ENCODE measurements around the gene PREX1.
"Not testable (repeated sequence)": the region's sequence is repeated elsewhere in the genome, so short reads cannot be mapped to it uniquely, and the experiment has no call there.

Gene PREX1

DNA sequence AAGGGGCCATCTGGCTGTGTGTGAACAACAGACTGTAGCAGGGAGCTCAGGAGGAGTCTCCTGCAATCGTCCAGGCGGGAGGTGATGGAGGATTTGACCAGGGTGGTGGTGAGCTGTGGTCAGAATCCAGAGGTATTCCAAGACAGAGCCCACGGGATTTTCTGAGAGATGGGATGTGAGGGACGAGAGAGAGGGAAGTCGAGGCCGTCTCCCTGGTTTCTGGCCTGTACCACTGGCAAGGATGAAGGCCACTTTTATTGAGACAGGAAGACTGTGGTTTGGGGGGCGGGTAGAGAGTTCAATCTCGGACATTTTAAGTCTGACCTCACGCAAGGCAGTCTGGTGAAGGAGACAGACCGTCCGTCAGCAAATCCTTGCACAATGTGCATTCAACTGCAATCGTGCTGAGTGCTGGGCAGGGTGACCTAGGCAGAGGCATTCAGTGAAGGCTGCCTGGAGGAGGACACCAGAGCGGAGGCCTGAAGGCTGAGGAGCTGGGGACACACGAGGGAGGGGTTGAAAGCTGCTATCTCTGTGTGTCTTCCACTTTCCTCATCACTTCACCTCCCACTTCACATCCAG, 53.9 kb downstream of the PREX1 start:
- DNase-seq (ENCODE audit: low read depth in 3 of 3): no peak

DNA sequence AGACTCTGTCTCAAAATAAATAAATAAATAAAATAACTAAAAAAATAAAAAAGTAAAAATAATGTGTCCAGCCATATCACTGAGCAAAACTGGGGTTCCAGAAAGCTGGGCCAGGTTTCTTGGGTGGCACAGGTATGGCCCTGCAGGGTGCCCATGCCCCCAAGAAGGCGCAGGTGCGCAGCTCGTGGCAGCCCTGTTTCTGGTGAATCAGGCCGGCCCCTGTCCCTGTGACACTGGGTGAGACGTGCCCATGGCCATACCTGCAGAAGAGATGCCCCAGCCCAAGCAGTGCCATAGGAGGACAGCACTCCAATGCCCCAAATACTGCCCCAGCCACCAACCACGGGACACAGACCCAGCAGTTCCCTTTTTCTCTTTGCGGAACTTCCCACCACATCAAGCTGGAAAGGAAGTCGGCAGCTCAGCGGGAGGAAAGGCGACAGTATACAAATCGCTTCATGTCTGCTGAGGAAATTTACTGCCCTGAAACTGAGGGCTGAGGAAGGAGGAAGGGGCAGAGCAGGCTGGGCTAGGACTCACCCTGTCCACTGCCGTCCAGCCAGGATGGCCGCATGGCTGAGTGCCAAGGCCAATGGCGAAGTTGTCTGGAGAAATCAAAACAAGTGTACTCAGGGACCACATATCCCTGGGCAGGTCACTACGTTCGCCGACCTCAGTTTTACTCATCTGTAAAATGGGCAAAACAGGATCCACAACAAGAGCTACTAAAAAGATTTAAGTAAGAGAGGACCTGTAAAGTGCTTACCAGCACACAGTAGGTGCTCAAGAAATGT, 55.4 kb downstream of the PREX1 start:
- no peak for DNase-seq (ENCODE audit: low read depth in 3 of 3)

DNA sequence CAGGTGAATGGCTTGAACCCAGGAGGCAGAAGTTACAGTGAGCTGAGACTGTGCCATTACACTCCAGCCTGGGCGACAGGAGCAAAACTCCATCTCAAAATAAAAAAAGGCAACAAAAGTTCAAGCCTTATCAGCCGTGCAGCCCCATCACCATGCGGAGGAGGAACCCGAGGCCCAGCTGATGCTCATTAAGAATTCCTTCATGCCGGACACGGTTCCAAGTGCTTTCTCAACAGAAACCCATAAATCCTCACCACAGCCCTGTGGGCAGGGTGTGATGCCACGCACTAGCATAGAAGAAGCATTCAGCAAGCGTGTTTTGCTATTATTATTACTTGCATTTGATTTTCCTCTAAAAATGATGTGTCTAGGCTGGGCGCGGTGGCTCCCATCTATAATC, 56.3 kb downstream of the PREX1 start:
- no peak for DNase-seq (ENCODE audit: low read depth in 3 of 3)

DNA sequence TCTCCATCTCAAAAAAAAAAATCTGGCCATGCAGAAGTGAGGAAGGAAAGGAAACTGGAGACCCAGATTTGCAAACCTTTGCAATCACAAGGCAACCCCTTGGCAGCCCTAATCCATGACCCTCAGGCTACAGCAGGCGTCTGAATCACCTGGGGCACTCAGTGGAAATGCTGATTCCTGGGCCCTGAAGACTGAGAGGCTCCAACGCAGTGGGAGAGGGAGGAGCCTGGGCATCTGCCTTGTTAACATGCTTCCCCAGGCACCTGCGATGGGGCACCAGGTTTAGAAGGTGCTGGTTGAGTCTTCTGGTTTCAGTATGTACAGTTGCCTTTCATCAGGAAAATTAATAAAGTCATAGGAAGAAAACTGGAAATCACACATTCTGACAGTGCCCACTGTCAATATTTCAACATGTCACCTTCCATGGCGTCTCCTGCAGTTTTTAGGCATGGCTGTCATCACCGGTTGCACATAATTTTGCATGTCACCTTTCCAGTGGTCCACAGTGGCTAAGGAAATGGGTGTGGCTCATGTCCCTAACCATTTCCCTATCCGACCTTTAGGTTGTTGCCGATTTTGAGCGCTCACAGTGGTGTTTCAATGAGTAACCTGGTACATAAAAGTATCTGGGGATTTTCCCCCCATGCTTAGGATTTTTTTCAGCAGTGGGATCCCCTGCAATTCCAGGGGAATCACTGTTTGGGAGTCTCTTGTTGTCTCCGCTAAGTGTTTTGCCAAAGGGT, 56.9 kb downstream of the PREX1 start:
- no peak for DNase-seq (ENCODE audit: low read depth in 3 of 3)

DNA sequence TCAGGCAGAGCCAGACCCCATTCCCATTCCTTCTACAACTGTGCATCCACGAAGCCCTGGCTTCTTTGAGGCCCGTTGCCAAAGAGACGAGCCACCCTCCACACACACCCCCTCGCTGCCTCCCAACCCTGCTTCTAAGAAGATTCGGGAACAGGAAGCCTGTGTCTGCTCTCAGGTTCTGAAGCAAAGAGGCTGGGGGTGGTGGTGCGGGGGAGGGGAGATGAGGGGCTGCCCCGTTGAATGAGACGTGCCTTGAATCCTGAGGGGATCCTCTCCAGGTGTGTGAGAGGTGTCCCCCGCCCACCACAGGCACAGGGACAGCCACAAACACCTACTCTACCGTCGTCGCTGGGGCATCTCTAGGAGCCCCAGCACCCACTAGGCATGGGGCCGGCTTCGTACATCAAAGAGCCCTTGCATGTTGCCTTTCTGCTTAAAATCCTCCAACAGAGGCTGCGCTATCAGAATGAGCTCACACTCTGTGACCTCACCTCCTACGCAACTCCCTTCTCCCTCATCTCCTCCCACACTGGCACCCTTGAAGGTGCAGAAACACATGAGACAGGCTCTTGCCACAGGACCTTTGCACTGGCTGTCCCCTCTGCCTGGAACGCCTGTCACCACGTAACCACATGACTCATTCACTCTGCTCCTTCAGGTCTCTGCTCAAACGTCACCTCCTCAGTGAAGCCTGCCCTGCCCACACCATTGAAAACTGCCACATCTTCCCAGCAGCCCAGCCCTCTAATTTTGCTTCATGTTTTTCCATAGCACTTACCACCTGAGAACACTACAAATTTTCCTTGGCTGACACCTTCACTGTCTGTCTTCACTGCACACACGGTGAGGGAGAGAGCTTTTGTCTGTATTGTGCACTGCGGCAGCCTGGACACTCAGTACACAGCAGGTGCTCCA, 58.5 kb downstream of the PREX1 start:
- peak; percentile 78 to 92 (median 88) for DNase-seq (ENCODE audit: low read depth in 3 of 3)

DNA sequence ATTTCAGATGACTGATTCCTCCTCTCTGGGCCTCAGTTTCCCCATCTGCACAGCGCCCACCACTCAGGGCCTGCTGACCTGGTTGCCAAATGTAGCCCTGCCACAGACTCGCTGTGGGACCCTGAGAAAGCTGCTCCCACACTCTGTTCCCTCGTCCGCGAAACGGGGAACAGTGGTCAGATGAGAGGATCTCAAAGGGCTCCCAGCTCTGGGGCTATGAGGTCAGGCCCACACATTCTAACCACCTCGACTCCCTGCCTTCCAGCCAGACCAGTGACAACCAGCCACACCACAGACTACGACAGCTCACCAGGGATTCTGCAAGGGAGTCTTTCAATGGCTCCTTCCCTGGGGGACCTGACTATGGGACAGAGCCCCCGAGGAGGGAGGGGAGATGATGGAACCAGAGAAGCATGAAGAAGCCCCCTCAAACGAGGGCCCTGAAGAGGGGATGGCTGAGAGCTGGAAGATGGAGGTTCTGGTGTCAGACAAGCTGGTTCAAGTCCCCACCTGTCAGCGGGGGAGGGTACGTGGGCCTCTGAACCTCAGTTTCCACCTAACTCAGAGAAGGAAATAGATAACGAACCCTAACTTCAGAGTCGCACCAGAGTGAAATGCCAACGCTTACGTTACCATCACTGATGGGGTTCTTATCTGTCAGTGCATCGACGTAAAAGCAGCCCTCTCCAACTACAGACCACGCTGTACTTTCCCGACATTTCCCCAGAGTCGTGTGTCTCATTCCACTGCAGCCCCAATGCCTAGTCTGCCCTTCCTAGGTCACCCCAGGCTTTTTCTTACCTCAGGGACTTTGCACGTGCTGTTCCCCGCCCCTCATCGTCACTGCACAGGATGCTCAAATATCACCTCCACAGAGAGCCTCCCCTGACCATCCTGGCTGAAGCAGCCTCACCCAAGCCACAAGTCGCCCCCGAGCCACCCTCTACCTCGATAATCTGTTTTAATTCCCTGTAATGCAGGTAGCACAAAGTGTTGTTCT, 60.5 kb downstream of the PREX1 start:
- DNase-seq (ENCODE audit: low read depth in 3 of 3): no peak

DNA sequence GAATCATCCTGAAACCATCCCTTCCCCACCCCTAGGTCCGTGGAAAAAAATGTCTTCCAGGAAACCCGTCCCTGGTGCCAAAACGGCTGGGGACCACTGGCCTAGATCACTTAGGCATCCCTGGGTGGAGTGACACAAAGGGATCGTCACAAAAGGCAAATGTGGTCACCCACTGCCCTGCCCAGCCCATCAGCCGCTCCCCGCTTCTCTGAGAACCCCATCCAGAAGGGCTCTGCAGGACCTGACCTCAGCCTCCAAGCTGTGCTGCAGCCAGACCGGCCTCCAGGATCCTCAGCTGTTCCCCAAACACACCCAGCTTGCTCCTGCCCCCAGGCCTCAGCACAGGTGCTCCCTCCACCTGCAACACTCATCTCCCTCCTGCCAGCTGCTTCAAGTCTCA, 61.6 kb downstream of the PREX1 start:
- no peak for DNase-seq (ENCODE audit: low read depth in 3 of 3)

DNA sequence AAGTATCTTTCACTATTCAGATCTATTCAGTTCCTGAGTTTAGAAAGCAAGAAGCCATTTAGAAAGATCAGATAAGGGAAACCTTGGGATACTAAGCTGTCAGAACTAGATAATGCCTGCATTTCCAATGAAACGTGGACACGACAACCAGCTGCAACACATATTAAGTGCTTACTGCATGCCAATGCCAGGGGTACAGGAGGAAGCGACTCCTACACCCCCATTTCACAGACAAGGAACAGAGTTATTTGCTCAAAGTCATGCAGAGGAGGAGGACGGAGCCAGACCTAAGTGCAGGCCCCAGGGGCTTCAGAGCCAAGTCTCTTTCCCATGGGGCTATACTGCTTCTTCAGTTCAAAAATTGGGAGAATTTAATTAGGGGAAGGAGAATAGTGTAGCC, 62.4 kb downstream of the PREX1 start:
- no peak for DNase-seq (ENCODE audit: low read depth in 3 of 3)

DNA sequence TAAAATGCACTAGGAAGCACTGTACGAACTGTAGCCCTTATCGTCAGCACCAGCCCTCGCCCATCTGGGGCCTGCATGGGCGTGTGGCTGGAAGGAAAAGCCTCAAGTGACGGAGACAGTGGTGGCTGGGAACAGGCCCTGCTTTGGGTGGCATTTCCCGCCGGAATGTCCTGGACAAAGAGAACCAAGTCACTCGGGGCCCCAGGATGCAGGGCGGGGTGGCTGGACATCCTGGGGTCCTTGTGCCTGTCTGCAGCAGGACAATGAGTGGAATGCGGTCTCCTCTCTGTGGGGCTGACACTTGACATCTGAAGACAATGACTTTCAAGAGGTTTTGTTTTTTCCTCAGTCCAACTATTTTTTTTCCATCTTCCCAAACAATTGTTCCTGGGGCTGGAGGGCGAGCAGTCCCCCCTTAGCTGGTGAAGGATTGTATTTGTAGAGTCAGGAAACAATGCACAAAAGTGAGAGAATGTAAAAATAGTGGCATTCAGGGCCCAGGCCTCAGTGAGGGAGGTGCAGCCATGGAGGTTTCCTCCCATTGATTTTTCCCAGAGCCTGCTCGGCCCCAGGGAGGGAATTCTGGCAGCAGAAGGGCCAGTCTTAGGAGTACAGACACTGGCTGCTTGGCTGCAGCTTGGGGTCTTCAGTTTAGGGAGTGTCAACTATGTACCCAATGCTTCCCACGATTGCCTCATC, 64.4 kb downstream of the PREX1 start:
- DNase-seq (ENCODE audit: low read depth in 3 of 3): no peak

DNA sequence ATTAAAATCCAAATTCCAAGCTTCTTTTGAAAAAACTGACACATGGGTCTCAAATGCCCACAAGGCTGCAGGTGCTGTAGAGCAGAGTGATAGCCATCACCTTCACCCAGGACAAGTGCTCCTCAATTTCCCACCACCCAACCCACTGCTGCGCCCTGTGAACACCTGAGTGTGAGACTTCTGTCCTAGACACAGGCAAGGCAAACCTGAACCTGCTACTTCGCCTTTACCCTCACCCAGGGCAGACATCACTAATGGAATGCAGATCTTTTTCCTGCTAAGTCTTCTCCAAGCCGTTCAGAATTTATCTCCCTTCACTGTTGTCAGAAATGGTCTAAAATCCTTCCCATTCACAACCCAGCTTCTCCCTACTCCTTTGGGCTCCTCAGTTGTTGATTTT, 65.9 kb downstream of the PREX1 start:
- no peak for DNase-seq (ENCODE audit: low read depth in 3 of 3)

DNA sequence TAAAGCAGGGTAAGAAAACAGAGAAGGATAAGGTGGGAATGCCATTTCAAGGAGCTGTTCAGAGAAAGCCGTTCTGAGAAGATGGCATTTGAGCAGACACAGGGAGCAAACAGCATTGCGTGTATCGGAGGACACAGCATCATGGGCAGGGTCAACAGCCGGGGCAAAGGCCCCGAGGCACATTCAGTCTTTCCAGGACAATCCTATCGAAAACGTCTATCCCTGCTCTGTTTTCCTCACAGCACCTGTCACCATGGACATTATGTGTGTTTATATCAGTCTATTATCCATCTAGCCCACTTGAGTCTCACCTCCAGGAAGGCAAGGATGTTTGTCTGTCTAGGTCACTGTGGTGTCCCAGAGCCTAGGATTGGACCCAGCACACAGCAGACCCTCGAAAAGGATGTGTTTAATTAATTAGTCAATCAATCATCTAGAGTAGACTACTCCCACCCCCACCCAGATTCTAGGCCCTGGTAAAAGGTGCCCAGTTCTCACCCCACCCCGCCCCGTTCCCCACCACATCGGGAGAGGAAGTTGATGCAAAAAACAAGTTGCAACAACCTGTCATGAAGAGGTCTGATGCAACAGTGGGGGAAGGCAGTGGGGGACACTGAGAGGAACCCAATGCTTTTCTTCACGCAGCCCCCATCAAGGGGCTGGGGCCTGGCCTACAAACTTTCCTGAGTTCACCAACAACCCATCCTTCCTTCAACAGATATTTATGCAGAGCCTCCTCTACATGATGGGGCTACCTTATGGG, 66.6 kb downstream of the PREX1 start:
- no peak for DNase-seq (ENCODE audit: low read depth in 3 of 3)

DNA sequence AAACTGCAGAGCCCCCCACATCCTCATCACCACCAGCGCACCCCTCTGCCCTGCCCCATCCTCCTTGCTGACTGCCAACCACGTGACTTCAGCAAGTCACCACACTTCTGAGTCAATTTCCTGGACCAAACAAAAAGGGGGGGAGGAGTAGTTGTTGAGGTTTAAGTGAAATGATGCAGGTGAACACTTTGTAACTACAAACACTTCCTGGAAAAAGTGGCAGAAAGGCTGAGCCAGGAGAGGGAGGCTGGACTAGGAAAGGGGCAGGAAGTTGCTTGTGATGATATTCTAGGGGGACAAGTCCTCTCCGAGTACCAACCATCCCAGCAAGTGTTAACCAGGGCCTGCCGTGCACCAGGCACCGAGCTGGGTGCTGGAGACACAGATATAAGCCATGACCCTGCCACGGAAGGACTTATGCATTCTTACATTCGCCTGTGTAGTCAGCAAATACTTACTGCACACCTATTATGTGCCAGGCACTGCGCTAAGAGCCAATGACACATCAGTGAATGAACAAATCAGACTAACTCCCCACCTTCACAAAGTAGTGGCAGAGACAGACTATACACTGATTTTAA, 67.3 kb downstream of the PREX1 start:
- peak in 1 of 3 donors; percentile 62 for DNase-seq (ENCODE audit: low read depth in 3 of 3)

DNA sequence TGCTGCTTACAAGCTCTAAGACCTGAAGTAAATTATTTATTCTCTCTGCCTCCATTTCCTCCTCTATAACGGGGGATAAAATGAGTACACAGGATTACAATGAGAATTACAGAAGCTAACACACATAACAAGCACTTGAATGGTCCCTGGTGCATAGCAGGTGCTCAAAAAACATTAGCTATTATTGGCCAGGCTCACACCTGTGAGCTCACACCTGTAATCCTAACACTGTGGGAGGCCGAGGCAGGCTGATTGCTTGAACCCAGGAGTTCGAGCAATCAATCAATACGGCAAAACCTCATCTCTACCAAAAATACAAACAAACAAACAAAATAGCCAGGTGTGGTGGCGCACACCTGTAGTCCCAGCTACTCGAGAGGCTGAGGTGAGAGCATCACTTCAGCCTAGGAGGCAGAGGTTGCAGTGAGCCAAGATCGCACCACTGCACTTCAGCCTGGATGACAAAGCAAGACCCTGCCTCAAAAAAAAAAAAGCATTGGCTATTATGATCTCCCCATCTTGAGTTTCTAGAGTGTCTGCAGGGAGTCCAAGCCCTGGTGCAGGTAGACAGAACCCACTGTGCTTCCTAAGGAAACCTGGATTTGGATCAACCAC, 68.1 kb downstream of the PREX1 start:
- no peak for DNase-seq (ENCODE audit: low read depth in 3 of 3)

DNA sequence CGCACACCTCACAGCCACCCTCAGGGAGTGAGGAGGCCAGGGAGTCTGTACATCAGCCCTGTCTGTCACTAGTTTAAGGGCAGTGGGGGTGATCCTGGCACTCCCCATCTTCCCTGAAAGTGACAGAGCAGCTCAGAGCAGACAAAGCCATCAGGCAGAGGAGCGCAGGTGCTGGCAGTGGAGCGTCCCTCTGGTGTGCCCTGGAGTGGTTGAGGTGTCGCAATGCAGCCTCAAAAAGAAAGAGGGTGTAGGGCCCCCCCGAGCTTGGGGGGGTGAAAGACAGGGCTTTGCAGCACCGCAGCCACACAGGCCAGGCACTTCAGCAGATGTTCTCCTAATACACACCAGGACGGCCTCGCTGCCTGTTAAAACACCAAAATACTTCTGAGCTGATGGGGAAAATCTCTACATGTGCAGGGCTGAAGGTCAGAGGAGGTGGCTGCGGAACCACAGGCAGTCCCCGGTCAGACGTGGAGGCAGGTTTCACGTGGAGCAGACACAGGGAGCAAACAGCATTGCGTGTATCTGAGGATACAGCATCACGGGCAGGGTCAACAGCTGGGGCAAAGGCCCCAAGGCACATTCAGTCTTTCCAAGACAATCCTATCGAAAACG, 69.5 kb downstream of the PREX1 start:
- no peak for DNase-seq (ENCODE audit: low read depth in 3 of 3)

DNA sequence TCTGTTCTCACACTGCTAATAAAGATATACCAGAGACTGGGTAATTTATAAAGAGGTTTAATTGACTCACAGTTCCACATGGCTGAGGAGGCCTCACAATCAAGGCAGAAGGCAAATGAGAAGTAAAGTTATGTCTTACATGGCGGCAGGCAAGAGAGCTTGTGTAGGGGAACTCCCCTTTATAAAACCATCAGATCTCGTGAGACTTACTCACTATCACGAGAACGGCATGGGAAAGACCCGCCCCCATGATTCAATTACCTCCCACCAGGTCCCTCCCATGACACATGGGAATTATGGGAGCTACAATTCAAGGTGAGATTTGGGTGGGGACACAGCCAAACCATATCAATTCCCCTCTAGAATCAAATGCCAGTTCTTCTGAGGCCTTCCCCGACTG, 71.0 kb downstream of the PREX1 start:
- not testable (repeated sequence) for DNase-seq (ENCODE audit: low read depth in 3 of 3)

DNA sequence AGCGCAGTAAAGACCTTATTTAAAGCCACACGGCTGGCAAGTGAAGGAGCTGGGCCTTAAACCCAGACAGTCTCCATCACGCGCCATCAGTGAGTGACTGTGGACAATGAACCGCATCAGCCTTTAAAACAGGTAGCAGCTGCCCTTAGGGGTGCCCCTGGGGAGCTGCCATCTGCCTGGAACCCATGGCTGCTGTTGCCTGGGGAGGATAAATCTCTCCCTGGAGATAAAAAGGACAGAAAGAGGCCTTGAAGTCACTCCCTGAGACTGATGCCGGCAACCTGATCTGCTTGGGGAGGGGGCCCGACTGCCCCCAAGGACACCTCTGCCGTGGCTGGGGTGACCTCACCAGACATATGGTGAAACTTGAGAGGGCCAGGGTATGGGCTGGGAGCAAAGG, 73.5 kb downstream of the PREX1 start:
- DNase-seq (ENCODE audit: low read depth in 3 of 3): no peak

DNA sequence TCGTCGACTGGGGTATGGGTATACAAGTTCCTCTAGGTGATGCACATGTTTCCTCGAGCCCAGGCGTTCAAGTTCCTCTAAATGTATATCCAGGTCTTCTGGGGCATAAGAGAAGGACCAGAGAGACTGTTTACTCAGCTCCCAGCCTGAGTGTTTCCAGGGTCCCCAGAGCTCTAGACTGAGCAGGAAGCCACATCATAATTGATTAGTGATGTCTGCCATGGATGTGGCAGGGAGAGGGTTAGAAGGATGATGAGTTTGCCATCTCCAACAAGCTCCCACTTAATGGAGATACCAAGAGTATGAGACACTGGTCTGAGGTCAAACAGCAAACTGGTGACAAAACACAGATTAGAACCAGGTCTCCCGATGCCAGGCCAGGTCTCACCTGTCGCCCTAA, 74.8 kb downstream of the PREX1 start:
- DNase-seq (ENCODE audit: low read depth in 3 of 3): no peak

DNA sequence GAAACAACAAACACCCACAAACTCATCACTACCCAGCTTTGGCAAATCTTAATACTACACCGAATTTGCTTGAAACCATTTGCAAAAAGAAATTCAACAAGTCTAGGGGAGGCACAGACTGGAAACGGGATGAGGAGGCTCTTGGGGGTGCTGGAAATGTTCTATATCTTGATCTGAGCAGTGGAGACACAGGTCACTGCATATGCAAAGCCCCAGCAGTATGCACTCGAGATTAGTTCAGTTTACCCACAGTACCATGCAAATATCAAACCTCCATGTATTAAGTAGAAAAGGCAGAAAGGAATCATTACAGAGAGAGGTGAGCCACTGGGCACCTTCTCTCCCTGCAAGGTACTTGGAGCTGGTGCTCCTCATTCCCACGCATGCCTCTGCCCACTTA, 75.9 kb downstream of the PREX1 start:
- DNase-seq (ENCODE audit: low read depth in 3 of 3): no peak

All from stimulated activated CD4-positive, alpha-beta T cell treated with anti-CD3 and anti-CD28 coated beads, TNF-alpha, amount 100 ng/mL, for 48 hours (primary cell).